Transverse colon (tissue), 4 donors: ENCODE results near the gene CNRIP1. TPM values are rescaled to one million over a fixed set of nuclear protein-coding genes. Genes with fewer than 3 reads are reported as not detected.

Experiments
- DNase-seq: peaks from one replicate; pipeline ENCODE4 v3.0.0-alpha.2; 2019
- H3K27ac ChIP-seq, 4 donors: fragments of 200-600 bp; sonication (generic); 2 replicates each; pipeline ENCODE4 v1.5.1; 2016 to 2018; ENCODE audit warnings: inconsistent platforms in 4 of 4
- H3K27me3 ChIP-seq: fragments of 200-600 bp; sonication (generic); 2 replicates; pipeline ENCODE4 v1.5.1; 2017; ENCODE audit warnings: inconsistent platforms
- H3K36me3 ChIP-seq, 4 donors: fragments of 200-600 bp; sonication (generic); 2 replicates each; pipeline ENCODE4 v1.5.1; 2017 to 2019; ENCODE audit warnings: inconsistent platforms in 4 of 4
- H3K4me1 ChIP-seq, 4 donors: fragments of 200-600 bp; sonication (generic); 2 replicates each; pipeline ENCODE4 v1.5.1; 2017 to 2020; ENCODE audit warnings: inconsistent platforms in 4 of 4
- H3K4me3 ChIP-seq, 4 donors: fragments of 200-600 bp; sonication (generic); 1 replicate in 1 of 4; 2 replicates in 3 of 4; pipeline versions ENCODE4 v1.5.1 to v1.6.1; 2017 to 2019; ENCODE audit warnings: inconsistent platforms in 4 of 4
- H3K9me3 ChIP-seq, 2 donors: fragments of 200-600 bp; sonication (generic); 2 replicates each; pipeline ENCODE4 v1.5.1; 2017 to 2019; ENCODE audit warnings: inconsistent platforms in 2 of 2
- CTCF ChIP-seq, 5 experiments: fragments of 200-600 bp in 3 of 5; fragments of 450-650 bp in 2 of 5; sonication (generic) in 3 of 5; IDR thresholded peaks; 1 replicate in 2 of 5; 2 replicates in 3 of 5; pipeline ENCODE4 v1.5.1; 2016 to 2017; ENCODE audit warnings: antibody characterized with exemption in 5 of 5, inconsistent platforms in 3 of 5, mild to moderate bottlenecking in 2 of 5, moderate library complexity in 1 of 5
- EP300 ChIP-seq: sonication (generic); formaldehyde crosslinking; IDR thresholded peaks from one replicate; pipeline ENCODE4 v1.6.1; 2017; ENCODE audit warnings: antibody characterized with exemption, low read depth
- POLR2A ChIP-seq: fragments of 450-650 bp; IDR thresholded peaks from one replicate; pipeline ENCODE4 v1.6.1; 2016; ENCODE audit warnings: antibody characterized with exemption, mild to moderate bottlenecking, moderate library complexity
- POLR2AphosphoS5 ChIP-seq, 3 donors: sonication (generic); formaldehyde crosslinking; IDR thresholded peaks; one replicate each; pipeline ENCODE4 v1.6.1; 2016; ENCODE audit warnings: antibody characterized with exemption in 3 of 3
- WGBS, 2 donors: methylation state at CpG; one replicate each; pipeline ENCODE4 v1.1.5; 2018; ENCODE audit warnings: low coverage in 1 of 2; 5-methylcytosine and 5-hydroxymethylcytosine counted together
- in situ Hi-C, 4 donors: fragments of 200-750 bp; cut with MboI; loops; one replicate each; pipeline versions ENCODE4 v1.15.0 to v1.15.1; 2017; ENCODE audit warnings: low sequenced_read_pairs in 3 of 4, low pct_ligation_motif_present in 1 of 4, low pct_unique_long_range_greater_than_20kb in 1 of 4
- intact Hi-C: fragments of 100-400 bp; cut with DNase I; formaldehyde crosslinking; loops from one replicate; pipeline ENCODE4 v1.15.1; 2023; ENCODE audit warnings: low total_unique reads
- total RNA-seq, 4 donors: library from RNA; depleted of rRNA; stranded (reverse); fragments of >200 nt; gene quantifications; one replicate each; pipeline ENCODE4 v1.1.0, GENCODE V29; 2016

The CNRIP1 gene
- total RNA-seq, 4 donors from 2014 or later, result 1.4 to 11.6 (median 7.6) TPM; not detected in 1

- H3K4me3 ChIP-seq, result no peak overlapping the region
- in situ Hi-C loops, result no loop called here
- no peak for DNase-seq
- intact Hi-C loops, result no loop called here
- no peaks in the 10 kb centered on the region for H3K9me3 ChIP-seq
- no peaks in the 10 kb centered on the region for H3K36me3 ChIP-seq
- H3K27ac ChIP-seq, result no peak overlapping the region
- WGBS, 2 donors, result 98% methylated on average over 2 of the region's 2 CpGs; no CpG with 5 or more reads in 1 of the 2 donors
- peaks cover 0 to 7% (median 5%) of the 10 kb centered on the region in 4 donors for H3K4me1 ChIP-seq
- H3K27me3 ChIP-seq, result no peaks in the 10 kb centered on the region
- TF ChIP-seq EP300 (no peak), POLR2AphosphoS5 (IDR thresholded peaks at IDR 0.05) (no peak), POLR2A (no peak), CTCF (IDR thresholded peaks at IDR 0.05) (no peak)
These were observed 60.9 kb downstream of the CNRIP1 start for GRCh38 chr2:68258851-68259250.

GRCh38 chr2:68256093-68256450 lies 63.7 kb downstream of the CNRIP1 start:
- TF ChIP-seq POLR2A (no peak), CTCF (IDR thresholded peaks at IDR 0.05) (no peak), POLR2AphosphoS5 (IDR thresholded peaks at IDR 0.05) (no peak), EP300 (no peak)
- intact Hi-C loops, result no loop called here

GRCh38 chr2:68253219-68254068 lies 66.3 kb downstream of the CNRIP1 start:
- 1 to 2% methylated on average over 14 to 15 of the region's 15 CpGs for WGBS, 2 donors
- peak; percentile 13 for DNase-seq

More at GRCh38 chr2:68256093-68256450, 63.7 kb downstream of the CNRIP1 start:
- Histone ChIP-seq H3K27ac (no peak overlapping the region), H3K9me3 (no peaks in the 10 kb centered on the region), H3K4me3 (no peak overlapping the region), H3K36me3 (no peaks in the 10 kb centered on the region), H3K27me3 (no peaks in the 10 kb centered on the region), H3K4me1 (peaks cover 0 to 10% (median 7%) of the 10 kb centered on the region in 4 donors)
- 73% methylated on average over 1 of the region's 1 CpG; no CpG with 5 or more reads in 1 of the 2 donors for WGBS, 2 donors
- DNase-seq, result no peak
- in situ Hi-C loops, result no loop called here

More at GRCh38 chr2:68253219-68254068, 66.3 kb downstream of the CNRIP1 start:
- intact Hi-C loops (loop anchor here (5.0 kb wide), 1 partner anchor 56 kb away; no protein-coding TSS in a partner anchor), in situ Hi-C loops (no loop called here)
- Histone ChIP-seq H3K9me3 (no peaks in the 10 kb centered on the region), H3K27me3 (no peaks in the 10 kb centered on the region), H3K4me1 (peaks cover 15 to 34% (median 30%) of the 10 kb centered on the region in 4 donors), H3K4me3 (peak overlapping the region; percentile 56 to 97 (median 81)), H3K36me3 (no peaks in the 10 kb centered on the region), H3K27ac (peak overlapping the region; percentile 98 to 100 (median 98))
- no peak for TF ChIP-seq EP300
- no peak for TF ChIP-seq POLR2A
- TF ChIP-seq POLR2AphosphoS5 (IDR thresholded peaks at IDR 0.05), result no peak
- no peak for TF ChIP-seq CTCF (IDR thresholded peaks at IDR 0.05)
